ENCODE measurements around the gene UXT. TPM values are rescaled to one million over a fixed set of nuclear protein-coding genes. Genes with fewer than 3 reads are reported as not detected.

The UXT gene
- total and polyA plus RNA-seq, 2 of the 13 experiments (the other 11 are each of a cell fraction or from before 2014, with no cell fraction given): 107 to 123 TPM

DNA sequence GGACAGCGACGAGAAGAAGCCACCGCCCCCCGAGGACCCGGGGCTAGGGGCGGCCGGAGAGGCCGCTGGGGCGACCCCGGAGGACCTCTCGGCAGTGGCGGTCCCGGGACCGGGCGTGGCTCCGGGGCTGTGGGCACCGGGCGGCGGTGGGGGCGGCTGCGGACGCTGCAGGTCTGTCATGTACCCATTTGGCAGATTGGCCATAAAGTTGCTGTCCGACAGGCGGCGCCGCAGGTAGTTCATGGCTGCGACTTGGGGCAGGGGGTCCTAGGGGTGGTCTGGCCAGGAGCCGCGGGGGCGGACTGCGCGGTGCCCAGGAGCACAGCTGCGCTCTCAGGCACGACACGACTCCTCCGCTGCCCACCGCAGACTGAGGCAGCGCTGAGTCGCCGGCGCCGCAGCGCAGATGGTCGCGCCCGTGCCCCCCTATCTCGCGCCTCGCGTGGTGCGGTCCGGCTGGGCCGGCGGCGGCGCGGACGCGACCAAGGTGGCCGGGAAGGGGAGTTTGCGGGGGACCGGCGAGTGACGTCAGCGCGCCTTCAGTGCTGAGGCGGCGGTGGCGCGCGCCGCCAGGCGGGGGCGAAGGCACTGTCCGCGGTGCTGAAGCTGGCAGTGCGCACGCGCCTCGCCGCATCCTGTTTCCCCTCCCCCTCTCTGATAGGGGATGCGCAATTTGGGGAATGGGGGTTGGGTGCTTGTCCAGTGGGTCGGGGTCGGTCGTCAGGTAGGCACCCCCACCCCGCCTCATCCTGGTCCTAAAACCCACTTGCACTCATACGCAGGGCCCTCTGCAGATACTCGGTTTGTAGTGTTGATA is 39.3 kb downstream of the UXT start, which contains the start of gene SYN1 (continued):
- no peak for TF ChIP-seq PHF21A (CRISPR knock-in tag; IDR thresholded peaks at IDR 0.05)
- no peak for TF ChIP-seq ZNF33B (CRISPR knock-in tag; IDR thresholded peaks at IDR 0.05)
- TF ChIP-seq BCL6 (CRISPR knock-in tag; IDR thresholded peaks at IDR 0.05): peak; percentile 28; the same call in 1 of the 2 replicates
- TF ChIP-seq HNF4G (IDR thresholded peaks at IDR 0.05; ENCODE audit: borderline replicate concordance, low read depth, low read length): no peak
- TF ChIP-seq HNF4G (CRISPR knock-in tag; IDR thresholded peaks at IDR 0.05; ENCODE audit: borderline replicate concordance, low read depth): no peak
- no peak for TF ChIP-seq SRSF4 (IDR thresholded peaks at IDR 0.05; ENCODE audit: low read depth, low read length, poor library complexity, severe bottlenecking)
- TF ChIP-seq AKAP8 (CRISPR knock-in tag; IDR thresholded peaks at IDR 0.05): no peak
- TF ChIP-seq, protein P1, sequence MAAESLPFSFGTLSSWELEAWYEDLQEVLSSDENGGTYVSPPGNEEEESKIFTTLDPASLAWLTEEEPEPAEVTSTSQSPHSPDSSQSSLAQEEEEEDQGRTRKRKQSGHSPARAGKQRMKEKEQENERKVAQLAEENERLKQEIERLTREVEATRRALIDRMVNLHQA (CRISPR knock-in tag; IDR thresholded peaks at IDR 0.05): no peak
- TF ChIP-seq XBP1 (CRISPR knock-in tag; IDR thresholded peaks at IDR 0.05): no peak
- peak; percentile 46; the same call in 1 of the 2 replicates for TF ChIP-seq ZNF558 (CRISPR knock-in tag; IDR thresholded peaks at IDR 0.05; ENCODE audit: borderline replicate concordance)
- TF ChIP-seq TARDBP (CRISPR knock-in tag; IDR thresholded peaks at IDR 0.05): 0 out of 2 replicates have a peak, but pooled peaks have one; percentile 34
- 0 out of 2 replicates have a peak, but pooled peaks have one; percentile 71 for TF ChIP-seq EHMT2 (IDR thresholded peaks at IDR 0.05; ENCODE audit: borderline replicate concordance, low read depth, low read length)
- TF ChIP-seq CBX5 (CRISPR knock-in tag; IDR thresholded peaks at IDR 0.05; ENCODE audit: borderline replicate concordance): no peak
- 0 out of 2 replicates have a peak, but pooled peaks have one; percentile 58 for TF ChIP-seq ZNF792 (CRISPR knock-in tag; IDR thresholded peaks at IDR 0.05)
- TF ChIP-seq GATAD1 (CRISPR knock-in tag; IDR thresholded peaks at IDR 0.05): no peak
- no peak for TF ChIP-seq ATM (IDR thresholded peaks at IDR 0.05; ENCODE audit: borderline replicate concordance)
- no peak for TF ChIP-seq NFYB (CRISPR knock-in tag; IDR thresholded peaks at IDR 0.05)
- no peak for TF ChIP-seq ZNF747 (CRISPR knock-in tag; IDR thresholded peaks at IDR 0.05; ENCODE audit: borderline replicate concordance)
- TF ChIP-seq ZNF737 (CRISPR knock-in tag; IDR thresholded peaks at IDR 0.05; ENCODE audit: borderline replicate concordance): no peak
- TF ChIP-seq ZBTB7A (CRISPR knock-in tag; IDR thresholded peaks at IDR 0.05): no peak
- no peak for TF ChIP-seq ATRX (CRISPR knock-in tag; IDR thresholded peaks at IDR 0.05; ENCODE audit: borderline replicate concordance)
- no peak for TF ChIP-seq PPARG (CRISPR knock-in tag; conservative IDR thresholded peaks at IDR 0.05)
- TF ChIP-seq ONECUT2 (CRISPR knock-in tag; IDR thresholded peaks at IDR 0.05): no peak
- no peak for TF ChIP-seq ZNF672 (CRISPR knock-in tag; IDR thresholded peaks at IDR 0.05)
- no peak for TF ChIP-seq ZBTB20 (CRISPR knock-in tag; IDR thresholded peaks at IDR 0.05; ENCODE audit: borderline replicate concordance, low read depth)
- no peak for TF ChIP-seq NFIC (IDR thresholded peaks at IDR 0.05; ENCODE audit: low read length)
- TF ChIP-seq HOXA7 (CRISPR knock-in tag; IDR thresholded peaks at IDR 0.05): no peak
- no peak for TF ChIP-seq PTBP1 (IDR thresholded peaks at IDR 0.05; ENCODE audit: low read depth, low read length, poor library complexity, severe bottlenecking)
- TF ChIP-seq ZNF432 (CRISPR knock-in tag; IDR thresholded peaks at IDR 0.05; ENCODE audit: borderline replicate concordance): no peak
- no peak for TF ChIP-seq ZNF850 (CRISPR knock-in tag; conservative IDR thresholded peaks at IDR 0.05)
- TF ChIP-seq BORCS8-MEF2B (CRISPR knock-in tag; IDR thresholded peaks at IDR 0.05): peak; percentile 94
- TF ChIP-seq KDM1A (CRISPR knock-in tag; IDR thresholded peaks at IDR 0.05): no peak
- TF ChIP-seq, protein P2, sequence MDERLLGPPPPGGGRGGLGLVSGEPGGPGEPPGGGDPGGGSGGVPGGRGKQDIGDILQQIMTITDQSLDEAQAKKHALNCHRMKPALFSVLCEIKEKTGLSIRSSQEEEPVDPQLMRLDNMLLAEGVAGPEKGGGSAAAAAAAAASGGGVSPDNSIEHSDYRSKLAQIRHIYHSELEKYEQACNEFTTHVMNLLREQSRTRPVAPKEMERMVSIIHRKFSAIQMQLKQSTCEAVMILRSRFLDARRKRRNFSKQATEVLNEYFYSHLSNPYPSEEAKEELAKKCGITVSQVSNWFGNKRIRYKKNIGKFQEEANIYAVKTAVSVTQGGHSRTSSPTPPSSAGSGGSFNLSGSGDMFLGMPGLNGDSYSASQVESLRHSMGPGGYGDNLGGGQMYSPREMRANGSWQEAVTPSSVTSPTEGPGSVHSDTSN (CRISPR knock-in tag; IDR thresholded peaks at IDR 0.05): no peak
